Lung microvascular endothelial cell (primary cell): Measurements from ENCODE around the gene PCDHGA3. TPM values are rescaled to one million over a fixed set of nuclear protein-coding genes. Genes with fewer than 3 reads are reported as not detected.
A peak's percentile ranks its signal among the peaks of the same experiment; 100 is the strongest.
"Not testable (repeated sequence)": the region's sequence is repeated elsewhere in the genome, so short reads cannot be mapped to it uniquely, and the experiment has no call there.

Source experiments
- DNase-seq, 2 donors: peaks; one replicate each; pipeline versions ENCODE4 v3.0.0 to v3.0.0-alpha.2; 2010; ENCODE audit warnings: low read depth in 2 of 2
- total RNA-seq: library from RNA; depleted of rRNA; stranded (reverse); fragments of >200 nt; gene quantifications from 2 replicates; pipeline ENCODE4 v1.2.1, GENCODE V29; 2014

The PCDHGA3 gene
- 0.40 and 0.44 TPM in 2 replicates for total RNA-seq

DNA sequence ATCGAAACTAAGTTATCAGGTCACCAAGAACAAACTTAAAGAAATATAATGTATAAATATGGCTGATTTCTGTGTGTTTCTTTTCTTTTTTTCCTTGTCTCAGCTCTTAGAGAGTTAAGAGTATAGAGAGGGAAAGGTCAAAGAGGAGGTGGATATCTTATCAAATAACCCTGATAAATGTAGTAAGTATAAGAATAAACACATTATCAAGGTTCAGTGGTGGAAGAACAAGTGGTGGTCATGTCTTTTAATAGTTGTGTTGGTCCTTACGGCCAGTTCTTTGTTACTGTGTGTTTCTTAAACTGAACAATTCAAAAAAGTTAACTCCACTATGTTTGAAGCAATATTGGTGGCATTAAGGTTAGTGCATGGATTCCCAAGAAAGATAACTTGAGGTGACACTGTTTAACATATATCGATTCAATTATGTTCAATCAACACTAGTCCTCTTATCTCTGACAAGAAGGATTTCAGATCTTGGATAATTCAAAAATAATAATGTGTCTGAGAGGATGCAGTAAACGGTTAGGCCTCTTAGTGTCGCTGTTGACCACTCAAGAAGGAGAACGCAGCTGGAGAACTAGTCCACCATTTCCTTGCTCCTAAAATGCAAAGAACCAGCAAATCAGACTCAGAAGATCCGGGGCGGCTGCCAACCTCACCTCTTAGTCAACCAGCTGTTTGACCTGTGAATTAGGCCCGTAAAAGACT lies at the start of gene PCDHGA3:
TSS of gene PCDHGA3 (plus strand) at position 588 of the 711 bp plus-strand sequence. CDS start 205 bp downstream, outside the sequence.
- DNase-seq = peak; percentile 46 to 63

DNA sequence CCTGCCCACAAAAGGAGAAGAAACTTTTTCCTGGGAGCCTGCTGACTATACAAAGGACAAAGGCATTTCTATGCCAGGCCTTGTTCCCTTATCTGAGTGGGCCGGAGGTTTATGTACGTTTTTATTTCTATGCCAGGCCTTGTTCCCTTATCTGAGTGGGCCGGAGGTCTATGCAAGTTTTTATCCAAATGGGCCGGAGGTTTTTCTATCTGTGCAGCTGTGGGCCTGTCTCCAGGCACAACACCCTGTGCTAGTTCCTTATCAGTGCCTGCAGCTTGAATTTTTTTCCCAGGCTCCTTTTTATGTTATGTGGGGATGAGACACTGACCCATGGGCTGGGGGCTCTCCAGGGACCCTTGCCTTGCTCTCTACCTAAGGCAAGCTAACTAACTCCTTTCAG lies 45.3 kb upstream of the PCDHGA3 start:
- DNase-seq = no peak

DNA sequence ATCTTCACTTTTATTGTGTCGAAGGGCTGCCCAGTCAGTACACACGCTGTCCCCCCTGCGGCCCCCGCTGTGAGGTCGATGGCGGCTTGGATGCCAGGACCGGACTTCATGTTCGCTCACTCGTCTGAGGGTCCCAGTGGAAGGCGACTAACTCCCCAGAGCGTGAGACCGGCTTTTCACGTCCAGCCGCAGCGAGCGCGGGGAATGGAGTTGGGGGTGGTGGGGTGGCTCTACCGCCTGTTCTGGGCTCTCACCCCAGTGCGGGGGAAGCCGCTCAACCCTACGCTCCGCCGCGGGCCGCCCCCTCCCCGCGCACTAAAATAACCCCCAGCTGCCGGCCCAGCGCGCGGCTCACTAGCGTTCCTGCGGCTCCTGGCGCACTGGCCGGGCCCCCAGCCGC lies 39.9 kb upstream of the PCDHGA3 start, which contains the start of gene SLC25A2:
TSS of gene SLC25A2 (minus strand) at position 294 of the 400 bp plus-strand sequence. CDS start at position 110, 184 bp downstream.
- DNase-seq = no peak

DNA sequence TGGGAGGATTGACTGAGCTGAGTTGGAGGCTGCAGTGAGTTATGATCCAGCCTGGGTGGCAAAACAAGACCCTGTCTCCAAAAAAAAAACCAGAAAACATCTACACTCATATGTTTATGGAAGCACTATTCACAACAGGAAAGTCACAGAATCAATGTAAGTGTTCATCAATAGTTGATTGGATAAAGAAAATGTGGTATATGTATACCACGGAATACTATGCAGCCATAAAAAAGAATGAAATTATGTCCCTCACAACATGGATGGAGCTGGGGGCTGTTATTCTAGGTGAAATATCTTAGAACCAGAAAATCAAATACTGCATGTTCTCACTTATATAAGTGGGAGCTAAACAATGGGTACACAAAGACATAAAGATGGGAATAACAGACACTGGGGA lies 37.0 kb upstream of the PCDHGA3 start:
- DNase-seq = no peak

DNA sequence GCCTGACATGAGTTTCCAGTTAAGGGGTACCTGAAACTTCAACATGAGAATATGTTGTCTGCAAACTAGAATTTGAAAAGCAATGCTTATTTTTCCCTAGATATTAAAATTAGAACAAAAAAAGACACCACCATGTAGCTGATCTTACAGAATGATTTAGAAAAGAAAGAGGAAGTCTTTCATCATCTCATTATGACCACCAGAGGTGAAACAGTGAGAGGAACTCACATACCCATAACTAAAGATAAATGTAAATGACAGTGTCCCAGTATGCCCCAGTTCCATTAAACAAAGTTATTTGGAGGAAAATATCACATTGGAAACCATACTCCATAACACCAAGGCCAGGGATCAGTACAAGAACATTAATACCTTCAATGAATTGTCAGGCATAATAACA lies 29.9 kb upstream of the PCDHGA3 start:
- no peak for DNase-seq

- DNase-seq = not testable (repeated sequence)
These were observed 26.7 kb upstream of the PCDHGA3 start for GRCh38 chr5:141316963-141317362.

- no peak for DNase-seq
These were observed 24.4 kb upstream of the PCDHGA3 start for GRCh38 chr5:141319202-141319601.

DNA sequence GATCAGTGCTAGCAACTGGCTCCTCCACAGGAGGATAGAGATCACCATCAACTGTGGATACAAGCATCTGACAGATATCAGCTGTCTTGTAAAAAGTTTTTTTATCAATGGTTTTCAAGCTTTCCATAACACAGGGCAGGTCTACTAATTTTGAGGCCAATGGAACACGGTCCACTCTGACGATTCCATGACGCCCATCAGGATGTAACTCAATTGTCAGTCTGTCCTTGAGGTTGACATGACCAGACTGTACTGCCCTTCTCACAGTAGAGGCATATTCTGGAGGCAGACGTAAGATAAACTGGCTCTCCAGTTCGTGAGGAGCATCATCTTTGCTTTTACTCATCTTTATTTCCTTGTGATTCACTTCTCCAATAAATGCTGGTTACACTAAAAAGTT lies 23.9 kb upstream of the PCDHGA3 start:
- no peak for DNase-seq

GRCh38 chr5:141320225-141321169 lies 23.1 kb upstream of the PCDHGA3 start, which contains the start of gene TAF7:
Gene TAF7 (minus strand): TSS chr5:141320784. CDS start chr5:141320044, 740 bp downstream.
- DNase-seq = peak; percentile 95 to 97

- DNase-seq = no peak
These were observed 21.4 kb upstream of the PCDHGA3 start for GRCh38 chr5:141322261-141322660.

GRCh38 chr5:141326088-141326854 lies 17.4 kb upstream of the PCDHGA3 start:
- peak; percentile 80 to 82 for DNase-seq

DNA sequence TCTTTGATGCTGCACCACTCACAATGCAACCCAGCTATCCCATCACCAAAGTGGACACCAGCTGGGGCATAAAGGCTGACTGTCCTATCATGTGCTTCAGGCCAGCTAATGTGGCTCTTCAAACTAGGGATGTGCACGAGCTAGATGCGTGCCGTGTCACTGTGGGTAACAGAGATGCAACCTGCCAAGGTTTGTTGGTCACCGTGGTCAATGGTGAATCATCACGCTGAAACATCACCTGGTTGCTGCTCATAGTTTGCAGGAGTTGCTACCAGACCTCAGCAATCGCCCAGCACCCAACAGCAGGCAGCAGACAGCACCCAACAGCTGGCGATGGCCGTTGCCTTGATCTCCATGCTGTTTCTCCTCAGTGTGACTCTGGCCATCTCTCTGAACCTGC lies 15.4 kb upstream of the PCDHGA3 start:
- no peak for DNase-seq

GRCh38 chr5:141330299-141331080 lies 13.1 kb upstream of the PCDHGA3 start, which contains the start of gene PCDHGA1:
Gene PCDHGA1 (plus strand): TSS chr5:141330514.
- peak; percentile 41 to 67 for DNase-seq

GRCh38 chr5:141332571-141332970 lies 11.1 kb upstream of the PCDHGA3 start:
- DNase-seq = not testable (repeated sequence)

DNA sequence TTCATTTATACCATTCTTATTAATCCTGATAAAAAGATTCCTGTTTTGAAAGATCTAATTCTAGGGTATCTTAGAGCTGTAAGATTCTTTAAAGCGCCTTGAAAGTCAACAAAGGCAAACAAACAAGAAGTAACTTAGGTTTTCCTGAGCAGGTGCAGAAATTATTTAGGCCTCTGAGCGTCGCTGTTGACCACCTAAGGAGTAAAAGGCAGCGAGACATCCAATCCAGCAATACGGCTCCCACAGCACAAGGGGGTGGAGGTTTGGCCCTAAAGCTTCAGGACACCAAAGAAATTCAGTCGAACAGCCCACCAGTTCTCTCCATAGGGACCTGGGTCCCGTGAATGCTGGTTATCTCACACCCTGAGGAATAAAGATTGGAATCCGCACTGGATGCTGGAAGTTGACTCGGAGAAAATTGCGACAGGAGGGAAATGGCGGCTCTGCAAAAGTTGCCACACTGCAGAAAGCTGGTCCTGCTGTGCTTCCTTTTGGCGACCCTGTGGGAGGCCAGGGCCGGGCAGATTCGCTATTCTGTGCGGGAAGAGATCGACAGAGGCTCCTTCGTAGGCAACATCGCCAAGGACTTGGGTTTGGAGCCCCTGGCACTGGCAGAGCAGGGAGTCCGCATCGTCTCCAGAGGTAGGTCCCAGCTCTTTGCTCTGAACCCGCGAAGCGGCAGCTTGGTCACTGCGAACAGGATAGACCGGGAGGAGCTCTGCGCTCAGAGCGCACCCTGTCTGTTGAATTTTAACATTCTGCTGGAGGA lies 4.9 kb upstream of the PCDHGA3 start, which contains the start of gene PCDHGA2:
TSS of gene PCDHGA2 (plus strand) at position 223 of the 769 bp plus-strand sequence.
- DNase-seq = peak; percentile 42 to 56

- not testable (repeated sequence) for DNase-seq
These were observed 2.8 kb upstream of the PCDHGA3 start for GRCh38 chr5:141340781-141341354.

DNA sequence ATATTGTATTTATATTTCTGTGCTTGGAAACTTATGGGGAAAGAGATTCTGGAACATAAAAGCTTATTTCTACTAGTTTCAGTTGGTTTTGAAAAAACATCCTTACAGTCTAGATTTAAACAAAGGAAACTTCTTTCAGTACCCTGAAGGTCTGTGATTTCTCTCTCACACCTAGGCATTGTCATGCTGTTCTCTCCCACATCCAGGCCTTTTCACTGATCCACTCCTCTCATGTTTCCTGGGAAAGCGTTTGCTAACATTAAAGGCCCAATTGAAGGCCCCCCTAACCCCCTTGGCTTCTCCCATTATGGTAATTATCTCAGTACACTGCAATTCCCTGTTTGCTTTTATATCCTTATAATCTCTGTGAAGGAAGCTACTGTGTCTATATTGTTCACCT lies 856 bp upstream of the PCDHGA3 start:
- DNase-seq = no peak

DNA sequence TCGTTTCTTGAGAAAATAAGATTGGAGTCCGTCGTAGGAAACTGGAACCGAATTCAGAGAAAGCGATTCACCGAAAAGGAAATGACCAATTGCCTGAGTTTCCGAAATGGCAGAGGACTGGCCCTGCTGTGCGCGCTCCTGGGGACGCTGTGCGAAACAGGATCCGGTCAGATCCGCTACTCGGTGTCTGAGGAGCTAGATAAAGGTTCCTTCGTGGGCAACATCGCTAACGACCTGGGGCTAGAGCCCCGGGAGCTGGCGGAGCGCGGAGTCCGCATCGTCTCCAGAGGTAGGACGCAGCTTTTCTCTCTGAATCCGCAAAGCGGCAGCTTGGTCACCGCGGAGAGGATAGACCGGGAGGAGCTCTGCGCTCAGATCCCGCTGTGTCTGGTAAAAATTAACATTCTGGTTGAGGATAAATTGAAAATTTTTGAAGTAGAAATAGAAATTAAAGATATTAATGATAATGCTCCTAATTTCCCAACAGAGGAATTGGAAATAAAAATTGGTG lies 379 bp downstream of the PCDHGA3 start:
- DNase-seq = no peak

DNA sequence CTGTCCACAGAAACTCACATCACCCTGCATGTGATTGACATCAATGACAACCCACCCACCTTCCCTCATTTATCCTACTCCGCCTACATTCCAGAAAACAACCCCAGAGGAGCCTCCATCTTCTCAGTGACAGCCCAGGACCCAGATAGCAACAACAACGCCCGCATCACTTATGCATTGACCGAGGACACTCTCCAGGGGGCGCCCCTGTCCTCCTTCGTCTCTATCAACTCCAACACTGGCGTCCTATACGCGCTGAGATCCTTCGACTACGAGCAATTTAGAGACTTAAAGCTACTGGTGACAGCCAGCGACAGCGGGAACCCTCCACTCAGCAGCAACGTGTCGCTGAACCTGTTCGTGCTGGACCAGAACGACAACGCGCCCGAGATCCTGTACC lies 1.7 kb downstream of the PCDHGA3 start:
- no peak for DNase-seq
